Occipital lobe (tissue), 2 donors: ENCODE data around the gene CNOT10. TPM values are rescaled to one million over a fixed set of nuclear protein-coding genes. Genes with fewer than 3 reads are reported as not detected.
"Not testable (repeated sequence)": the region's sequence is repeated elsewhere in the genome, so short reads cannot be mapped to it uniquely, and the experiment has no call there.

Experiments
- DNase-seq: peaks from one replicate; lab custom pipeline; 2025; lab: John Stamatoyannopoulos, UW
- total RNA-seq: library from RNA; depleted of rRNA; stranded (reverse); fragments of >200 nt; gene quantifications from one replicate; pipeline ENCODE4 v1.2.3, GENCODE V29; 2014

CNOT10 gene
- total RNA-seq, 1 donor from 2014 or later: 53.5 TPM

DNA sequence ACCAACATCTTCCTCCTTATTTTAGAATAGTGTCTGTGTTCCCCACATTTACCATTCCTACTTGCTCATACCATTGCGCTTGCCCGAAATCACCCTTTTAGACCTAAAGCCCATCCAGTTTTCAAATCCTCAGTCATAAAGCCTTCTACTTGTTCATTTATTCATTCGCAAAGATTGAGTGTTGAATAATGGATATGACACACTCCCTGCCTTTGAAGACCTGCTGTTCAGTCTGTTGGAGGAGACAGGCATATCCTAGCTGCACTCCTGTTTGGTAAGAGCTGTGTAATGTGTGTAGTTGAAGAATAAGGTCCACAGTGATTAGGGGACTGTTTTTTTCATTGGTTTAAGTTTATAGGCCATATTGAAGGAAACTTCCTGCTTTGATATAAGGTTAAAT lies 1.7 kb downstream of the CNOT10 start:
- DNase-seq: no peak

DNA sequence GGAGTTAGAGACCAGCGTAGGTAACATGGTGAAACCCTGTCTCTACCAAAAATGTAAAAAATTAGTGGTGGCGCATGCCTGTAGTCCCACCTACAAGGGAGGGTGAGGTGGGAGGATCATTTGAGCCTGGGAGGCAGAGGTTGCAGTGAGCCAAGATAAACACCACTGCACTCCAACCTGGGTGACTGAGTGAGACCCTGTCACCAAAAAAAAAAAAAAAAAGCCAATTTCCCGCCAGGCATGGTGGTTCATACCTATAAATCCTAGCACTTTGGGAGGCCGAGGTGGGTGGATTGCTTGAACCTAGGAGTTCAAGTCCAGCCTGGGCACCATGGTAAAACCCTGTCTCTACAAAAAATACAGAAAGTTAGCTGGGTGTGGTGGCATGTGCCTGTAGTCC lies 6.9 kb downstream of the CNOT10 start:
- no peak for DNase-seq

DNA sequence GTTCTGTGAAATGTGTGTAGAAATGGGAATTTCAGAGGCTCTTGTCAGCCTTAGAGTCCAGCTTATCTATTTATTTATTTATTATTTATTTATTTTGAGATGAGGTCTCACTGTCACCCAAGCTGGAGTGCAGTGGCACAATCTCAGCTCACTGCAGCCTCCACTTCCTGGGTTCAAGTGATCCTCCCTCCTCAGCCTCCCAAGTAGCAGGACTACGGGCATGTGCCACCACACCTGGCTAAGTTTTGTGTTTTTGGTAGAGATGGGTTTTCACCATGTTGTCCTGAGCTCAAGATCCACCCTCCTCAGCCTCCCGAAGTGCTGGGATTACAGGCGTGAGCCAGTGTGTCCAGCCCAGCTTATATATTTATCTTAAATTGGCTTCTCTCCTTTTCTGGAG lies 11.5 kb downstream of the CNOT10 start:
- DNase-seq: no peak

DNA sequence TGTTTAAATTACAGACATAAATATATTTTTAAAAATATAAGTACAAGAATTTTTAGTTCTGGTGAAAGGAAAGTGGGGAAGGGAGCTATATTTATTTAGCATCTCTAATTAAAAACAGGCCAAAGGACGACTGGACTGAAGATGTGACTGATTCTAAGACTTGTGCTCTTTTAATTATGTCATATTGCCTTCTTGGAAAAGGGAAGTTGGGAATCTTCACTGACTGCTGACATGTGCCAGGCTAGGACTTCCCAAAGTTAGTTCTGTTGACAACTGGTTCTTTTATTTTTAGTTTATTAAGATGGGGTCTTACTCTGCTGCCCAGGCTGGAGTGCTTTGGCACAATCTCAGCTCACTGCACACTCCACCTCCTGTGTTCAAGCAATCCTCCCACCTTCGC lies 13.5 kb downstream of the CNOT10 start:
- DNase-seq: no peak

DNA sequence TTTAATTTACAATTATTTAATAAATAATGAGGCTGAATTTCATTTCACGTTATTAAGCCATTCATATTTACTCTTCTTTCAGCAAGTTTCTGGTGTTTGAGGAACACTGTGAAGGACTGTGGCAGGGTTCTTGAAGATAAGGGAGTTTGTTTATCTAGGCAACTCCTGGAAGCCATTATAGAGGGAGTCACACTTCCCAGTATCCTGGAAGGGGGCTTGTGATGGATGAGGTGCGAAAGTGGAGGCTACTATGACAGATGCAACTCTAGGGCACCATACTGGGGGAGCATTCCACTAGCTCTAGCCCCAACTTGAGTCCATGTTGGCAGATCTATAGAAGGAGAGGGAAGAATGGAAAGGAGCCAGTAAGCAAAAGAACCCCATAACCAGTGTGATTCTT lies 14.4 kb downstream of the CNOT10 start:
- no peak for DNase-seq

DNA sequence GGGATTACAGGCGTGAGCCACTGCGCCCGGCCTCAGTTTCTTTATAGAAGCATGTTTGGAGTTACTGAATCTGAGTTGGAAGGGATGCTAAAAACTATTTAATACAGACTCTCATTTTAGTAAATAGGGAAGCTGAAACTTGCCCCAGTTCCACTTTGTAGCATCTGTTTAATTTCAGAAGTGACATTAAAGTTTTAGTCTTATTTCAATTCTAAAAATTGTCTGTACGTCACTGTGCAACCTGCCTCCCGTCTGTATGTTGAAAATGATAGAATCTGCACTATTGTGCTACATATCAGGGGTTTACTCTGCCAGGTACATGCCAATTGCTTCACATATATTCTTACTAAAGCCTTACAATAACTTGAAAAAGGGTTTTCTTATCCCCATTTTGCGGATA lies 15.3 kb downstream of the CNOT10 start:
- no peak for DNase-seq

DNA sequence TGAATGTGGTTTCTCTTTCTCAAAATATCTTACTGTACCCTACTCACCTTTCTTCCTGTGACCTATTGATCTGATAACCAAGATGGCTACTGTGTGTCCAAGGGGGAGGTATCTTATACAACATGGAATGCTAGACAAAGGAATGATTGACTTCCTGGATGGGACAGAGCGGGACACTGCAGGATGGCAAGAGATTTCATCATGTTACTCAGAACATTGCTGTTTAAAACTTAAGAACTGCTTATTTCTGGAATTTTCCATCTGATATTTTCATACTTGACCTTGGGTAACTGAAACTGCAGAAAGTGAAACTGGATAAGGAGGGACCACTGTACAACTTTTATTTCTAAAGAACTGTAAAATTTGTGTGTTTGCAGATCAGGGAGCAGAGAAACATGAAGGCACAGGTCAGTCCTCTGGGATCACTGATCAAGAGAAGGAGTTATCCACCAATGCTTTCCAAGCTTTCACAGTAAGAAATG lies 18.5 kb downstream of the CNOT10 start:
- no peak for DNase-seq

DNA sequence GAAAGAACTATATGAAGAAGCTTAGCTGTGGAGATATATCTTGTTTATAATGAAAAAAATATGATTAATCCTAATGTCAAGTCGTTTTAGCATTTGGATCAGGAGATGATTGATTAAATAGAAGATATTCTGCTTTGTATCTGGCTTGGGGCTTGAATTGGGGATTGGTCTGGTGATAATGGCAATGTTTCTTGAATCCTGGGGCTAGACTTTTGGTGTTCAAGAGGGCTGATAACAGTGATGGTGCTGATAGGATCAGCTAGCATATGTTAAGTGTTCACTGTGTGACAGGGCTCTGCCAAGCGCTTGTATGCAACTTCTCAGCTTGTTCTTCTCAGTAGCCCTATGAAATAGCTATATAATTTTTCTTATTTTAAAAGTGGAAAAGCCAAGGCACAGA lies 20.2 kb downstream of the CNOT10 start:
- DNase-seq: no peak

DNA sequence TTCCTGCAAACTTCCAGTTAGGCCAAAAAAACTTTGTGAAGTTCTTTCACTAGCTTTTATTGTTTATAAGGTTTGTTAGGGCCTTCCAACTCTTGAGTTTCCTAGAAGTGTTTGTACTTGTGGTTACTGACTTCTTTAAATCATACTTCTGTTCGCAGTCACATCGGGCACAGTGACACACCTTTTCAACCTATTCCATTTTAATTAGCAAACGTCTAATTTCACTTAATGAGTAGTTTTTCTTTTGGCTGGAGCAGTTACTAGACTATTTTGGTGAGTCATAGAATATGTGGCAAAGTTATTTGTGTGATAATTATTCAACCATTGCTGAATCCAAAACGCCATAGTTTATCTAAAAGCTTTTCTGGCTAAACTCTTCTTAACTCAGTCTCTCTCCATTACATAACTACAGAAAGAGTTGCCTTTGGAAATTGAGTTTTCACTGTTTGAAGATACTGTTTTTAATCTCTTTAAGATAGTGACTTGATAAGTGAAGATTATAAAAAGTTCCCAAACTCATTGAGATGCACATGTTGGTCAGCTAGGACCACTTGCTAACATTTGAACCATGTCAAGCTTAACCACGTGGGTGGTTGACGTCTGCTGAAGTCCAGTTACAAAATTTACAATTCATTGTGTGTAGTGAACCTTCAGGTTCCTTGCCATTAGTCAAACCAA lies 21.5 kb downstream of the CNOT10 start:
- no peak for DNase-seq

DNA sequence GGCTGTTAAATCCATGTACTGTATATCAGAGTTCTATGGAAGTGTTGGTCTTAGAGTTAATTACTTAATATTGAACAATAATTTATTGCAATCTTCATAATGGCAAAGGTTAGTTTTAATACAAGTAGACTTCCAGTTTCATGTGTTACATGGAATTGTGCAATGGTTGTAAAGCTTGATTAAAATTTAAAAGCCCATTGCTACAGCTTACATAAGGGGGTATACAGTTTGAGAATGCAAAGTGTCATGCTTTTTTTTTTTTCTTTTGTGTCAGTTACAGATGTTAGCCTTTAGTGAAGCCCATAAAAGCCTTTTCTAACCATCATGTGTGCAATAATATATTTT lies 22.0 kb downstream of the CNOT10 start:
- DNase-seq: no peak

DNA sequence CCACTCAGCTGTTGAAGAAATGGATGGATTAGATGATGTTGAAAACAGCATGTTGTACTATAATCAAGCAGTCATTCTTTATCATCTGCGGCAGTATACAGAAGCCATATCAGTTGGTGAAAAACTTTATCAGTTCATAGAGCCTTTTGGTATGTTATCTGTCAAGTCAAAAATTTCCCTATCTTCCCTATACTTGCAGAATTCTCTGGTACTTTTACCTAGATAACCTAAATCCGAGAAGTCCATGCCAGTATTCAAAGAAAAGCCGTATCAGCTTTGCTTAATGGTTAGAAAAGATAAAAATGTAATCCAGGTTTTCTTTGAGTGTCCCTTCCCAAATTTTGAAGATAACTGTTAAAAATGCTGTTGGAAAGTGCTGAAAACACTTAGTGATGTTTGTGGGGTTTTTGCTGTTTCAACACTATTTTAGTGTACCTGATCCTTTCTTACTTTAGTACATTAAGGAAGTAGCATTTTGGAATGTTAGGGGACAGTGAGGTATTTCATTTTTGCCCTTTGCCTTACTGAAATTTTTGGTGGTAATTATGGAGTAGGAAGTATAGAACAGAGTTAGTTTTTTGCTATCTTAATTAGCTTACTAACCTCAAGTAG lies 23.8 kb downstream of the CNOT10 start:
- no peak for DNase-seq

DNA sequence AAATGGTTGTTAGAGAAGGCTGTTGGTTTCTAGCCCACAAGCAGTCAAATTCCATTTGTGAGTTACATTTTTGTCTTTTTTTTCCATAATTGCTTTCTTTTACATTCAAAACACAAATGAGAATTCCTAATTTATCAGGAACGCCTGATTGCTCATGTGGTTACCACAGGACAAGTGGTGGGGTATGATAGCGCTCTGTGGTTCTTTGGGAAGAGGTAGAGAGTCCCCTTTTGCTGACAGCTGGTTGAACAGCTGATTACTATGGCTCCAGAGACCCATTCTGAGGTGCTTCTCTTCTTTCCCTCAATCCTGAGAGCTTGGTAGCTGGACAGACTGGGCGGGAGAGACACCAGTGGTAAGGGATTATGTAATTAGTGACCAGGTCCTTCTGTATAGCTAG lies 24.4 kb downstream of the CNOT10 start:
- no peak for DNase-seq

DNA sequence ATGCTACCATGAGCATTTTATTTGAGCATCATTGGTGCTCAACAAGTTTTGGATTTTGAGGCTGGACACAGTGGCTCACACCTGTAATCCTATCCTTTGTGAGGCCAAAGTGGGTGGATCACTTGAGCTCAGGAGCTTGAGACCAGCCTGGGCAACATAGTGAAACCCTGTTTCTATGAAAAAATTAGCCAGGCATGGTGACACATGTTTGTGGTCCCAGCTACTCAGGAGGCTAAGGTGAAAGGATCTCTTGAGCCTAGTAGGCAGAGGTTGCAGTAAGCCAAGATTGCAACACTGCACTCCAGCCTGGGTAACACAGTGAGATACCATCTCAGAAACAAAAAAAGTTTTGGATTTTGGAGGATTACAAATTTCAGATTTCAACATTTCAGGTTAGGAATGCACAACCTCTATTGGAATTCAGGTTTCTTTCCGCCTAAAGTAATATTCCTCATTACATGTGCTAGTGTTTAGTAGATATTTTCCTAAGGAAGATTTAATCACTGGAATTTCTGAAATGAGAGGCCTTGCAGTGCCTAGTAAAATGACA lies 27.6 kb downstream of the CNOT10 start:
- DNase-seq: no peak

DNA sequence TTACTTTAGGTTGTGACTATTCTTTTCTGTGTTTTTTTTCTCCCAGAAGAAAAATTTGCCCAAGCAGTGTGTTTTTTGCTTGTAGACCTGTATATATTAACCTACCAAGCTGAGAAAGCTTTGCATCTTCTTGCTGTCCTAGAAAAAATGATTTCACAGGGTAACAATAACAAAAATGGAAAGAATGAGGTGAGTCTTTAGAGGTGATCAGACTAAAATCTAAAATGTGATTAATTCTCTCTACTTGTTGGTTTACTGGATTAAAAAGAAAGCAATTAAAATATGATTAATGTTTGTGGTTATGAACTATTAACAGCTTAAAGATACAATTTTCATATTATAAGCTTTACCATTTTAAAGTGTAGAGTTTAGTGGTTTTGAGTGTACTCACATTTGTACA lies 28.2 kb downstream of the CNOT10 start:
- no peak for DNase-seq

DNA sequence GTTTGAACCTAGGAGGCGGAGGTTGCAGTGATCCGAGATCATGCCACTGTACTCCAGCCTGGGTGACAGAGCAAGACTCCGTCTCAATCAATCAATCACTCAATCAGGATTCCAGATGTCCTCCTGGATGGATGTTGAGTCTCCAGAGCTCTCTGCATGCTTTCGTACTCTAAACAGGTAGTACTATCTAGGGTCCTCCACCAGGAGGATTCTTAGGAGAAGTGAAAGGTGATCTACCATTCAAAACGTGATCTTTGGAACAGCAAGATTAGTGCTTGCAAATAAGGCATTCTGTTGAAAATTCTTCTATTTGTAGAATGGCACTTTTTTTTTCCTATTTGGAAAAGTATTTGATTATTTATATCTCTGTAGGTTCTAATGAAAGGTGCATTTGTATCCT lies 34.3 kb downstream of the CNOT10 start:
- no peak for DNase-seq

DNA sequence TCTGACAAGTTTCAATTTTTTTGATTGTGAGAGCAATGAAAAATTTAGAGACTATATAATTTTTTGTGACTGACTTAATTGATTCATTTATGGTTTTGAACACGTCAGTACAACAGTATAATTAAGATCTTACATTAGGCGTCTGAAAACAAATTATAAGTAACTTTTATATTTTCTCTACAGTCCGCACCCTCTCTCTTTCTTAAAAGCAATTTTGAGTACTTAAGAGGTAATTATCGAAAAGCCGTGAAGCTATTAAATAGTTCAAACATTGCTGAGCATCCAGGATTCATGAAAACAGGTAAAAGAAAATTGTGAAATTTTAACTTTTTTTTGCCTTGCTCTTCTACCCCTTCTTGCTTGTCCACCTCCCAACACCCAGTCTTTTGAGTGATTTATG lies 34.9 kb downstream of the CNOT10 start:
- DNase-seq: no peak

DNA sequence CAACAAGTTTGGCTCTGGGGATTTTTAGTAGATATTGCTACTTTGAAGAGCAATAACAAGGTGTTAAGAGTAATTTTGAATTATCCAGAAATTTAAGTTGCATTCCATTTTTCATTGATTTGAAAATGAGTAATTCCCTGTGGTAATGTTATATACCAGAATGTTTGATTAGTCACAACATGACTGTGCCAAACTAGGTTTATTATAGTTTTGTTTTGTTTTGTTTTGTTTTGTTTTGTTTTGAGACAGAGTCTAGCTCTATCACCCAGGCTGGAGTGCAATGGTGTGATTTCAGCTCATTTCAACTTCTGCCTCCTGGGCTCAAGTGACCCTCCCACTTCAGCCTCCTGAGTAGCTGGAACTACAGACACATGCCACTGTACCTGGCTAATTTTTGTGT lies 40.7 kb downstream of the CNOT10 start:
- DNase-seq: no peak

DNA sequence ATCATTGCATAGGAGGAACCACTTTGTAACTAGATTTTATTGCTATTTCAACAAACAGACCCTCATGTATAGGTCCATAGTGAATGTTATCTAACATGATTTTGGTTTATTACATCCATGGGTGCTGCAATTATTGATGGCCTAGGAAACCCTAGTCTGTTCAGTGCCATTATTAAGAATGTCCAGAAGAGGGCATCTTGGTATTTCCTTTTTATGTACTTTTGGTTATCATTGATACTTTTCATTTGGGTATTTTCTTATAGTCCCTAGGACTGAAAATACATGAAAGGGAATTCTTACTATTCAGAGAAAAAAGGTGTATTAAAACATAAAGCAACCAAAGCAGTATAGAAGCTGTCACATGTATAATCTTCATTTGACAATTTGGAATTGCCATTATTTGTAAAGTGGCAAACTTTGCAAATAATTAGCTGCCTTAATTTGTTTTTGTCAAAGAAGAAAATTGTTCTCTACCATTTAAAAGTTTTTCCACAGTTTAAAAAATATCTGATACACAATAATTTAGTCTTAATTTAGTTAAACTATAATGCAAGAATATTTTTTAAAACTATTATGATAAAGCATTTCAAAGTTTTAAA lies 48.7 kb downstream of the CNOT10 start:
- DNase-seq: no peak

DNA sequence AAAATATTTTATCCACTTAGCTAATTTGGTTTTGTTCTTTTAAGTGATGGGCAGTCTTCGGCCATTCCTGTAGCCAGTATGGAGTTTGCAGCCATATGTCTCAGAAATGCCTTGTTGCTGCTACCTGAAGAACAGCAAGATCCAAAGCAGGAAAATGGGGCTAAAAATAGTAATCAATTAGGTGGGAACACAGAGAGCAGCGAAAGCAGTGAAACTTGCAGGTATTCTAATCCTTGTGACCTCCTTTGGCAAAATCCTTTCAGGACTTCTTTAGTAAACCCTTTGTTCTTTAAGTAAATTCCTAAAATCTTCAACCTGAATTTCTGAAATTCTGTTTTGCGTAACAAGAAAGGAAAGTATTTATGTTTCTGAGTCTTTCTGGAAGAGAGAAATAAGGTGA lies 49.8 kb downstream of the CNOT10 start:
- no peak for DNase-seq

DNA sequence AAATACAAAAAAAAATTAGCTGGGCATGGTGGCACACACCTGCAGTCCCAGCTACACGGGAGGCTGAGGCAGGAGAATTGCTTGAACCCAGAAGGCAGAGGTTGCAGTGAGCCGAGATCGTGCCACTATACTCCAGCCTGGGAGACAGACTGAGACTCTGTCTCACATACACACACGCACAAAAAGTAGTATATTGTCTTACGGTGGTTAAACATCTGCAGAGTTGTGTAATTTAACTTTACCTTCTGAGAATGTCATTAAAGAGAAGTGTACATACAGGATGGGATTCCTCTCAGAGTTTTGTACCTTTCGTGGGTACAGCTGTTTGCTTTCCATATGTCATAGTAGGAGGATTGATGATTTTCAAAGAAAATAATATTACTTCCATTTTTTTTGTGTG lies 58.5 kb downstream of the CNOT10 start:
- not testable (repeated sequence) for DNase-seq

DNA sequence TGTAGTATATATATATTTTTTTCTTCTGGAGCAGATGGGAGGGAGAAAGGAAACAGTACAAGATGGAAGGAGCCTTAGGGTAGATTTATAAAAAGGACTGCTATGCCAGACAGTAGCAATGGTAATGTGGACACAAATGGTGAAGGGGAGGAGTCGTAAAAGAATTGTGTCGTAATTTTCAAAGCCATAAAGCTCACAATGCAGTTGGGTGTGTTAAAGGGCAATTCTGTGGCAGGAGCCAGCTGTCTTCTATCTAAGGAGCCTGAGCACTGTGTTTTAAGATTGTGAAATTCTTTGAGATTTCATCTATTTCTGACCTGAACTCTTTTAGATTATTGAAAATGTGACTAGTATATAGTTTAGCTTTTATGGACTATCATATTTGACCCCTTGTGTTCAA lies 58.9 kb downstream of the CNOT10 start:
- DNase-seq: no peak

DNA sequence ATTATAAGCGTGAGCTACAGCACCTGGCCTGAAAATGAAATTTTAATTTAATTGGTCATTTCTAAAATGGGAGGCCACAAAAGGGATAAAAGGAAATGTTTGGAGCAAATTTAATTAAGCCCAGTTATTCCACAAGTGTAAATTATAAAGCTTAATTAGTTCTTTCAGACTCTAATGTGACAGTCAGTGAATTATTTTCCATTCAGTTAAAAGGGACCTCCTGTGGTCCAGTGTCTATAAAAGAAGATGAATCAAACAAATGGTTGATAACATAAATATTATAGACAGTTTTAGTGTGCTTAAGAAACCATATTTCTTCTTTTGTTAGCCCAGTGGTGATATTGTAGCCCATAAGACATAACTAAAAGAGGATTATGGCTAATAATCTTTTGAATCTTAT lies 66.4 kb downstream of the CNOT10 start:
- no peak for DNase-seq

DNA sequence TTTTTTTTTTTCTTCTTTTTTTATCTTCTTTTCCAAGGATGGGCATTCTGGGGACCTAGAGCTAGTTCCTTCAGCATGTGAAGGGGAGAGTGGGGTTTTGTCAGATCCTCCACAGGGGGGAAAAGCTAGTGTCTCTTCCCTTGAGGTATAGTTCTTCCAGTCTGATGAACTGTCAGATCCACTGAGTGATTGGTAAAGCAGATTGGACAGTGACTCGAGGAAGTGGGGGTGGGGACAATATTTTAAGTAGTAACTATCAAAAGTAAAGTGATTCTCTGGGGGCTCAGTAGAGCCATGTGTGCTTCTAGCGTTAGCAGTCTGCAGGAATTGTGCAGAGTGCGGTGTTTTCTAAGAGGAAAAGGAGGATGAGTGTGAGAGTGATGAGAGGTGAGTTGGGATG lies 70.8 kb downstream of the CNOT10 start:
- no peak for DNase-seq
